Spleen (tissue), 11 donors: Measurements from ENCODE around the gene EID3. TPM values are rescaled to one million over a fixed set of nuclear protein-coding genes. Genes with fewer than 3 reads are reported as not detected.

ENCODE experiments used
- DNase-seq: peaks from one replicate; pipeline ENCODE4 v3.0.0-alpha.2; 2020
- H3K27ac ChIP-seq, 8 donors: fragments of 200-600 bp; sonication (generic) in 7 of 8; 1 replicate in 4 of 8; 2 replicates in 4 of 8; pipeline versions ENCODE4 v1.5.0 to v1.8.0; 2016 to 2021; ENCODE audit warnings: inconsistent platforms in 4 of 8, mild to moderate bottlenecking in 4 of 8, moderate library complexity in 1 of 8
- H3K27me3 ChIP-seq, 7 donors: fragments of 200-600 bp; sonication (generic) in 6 of 7; replicated peaks in 1 of 7; 1 replicate in 4 of 7; 2 replicates in 3 of 7; pipeline versions ENCODE4 v1.5.0 to v1.8.0; 2016 to 2021; ENCODE audit warnings: inconsistent platforms in 3 of 7, mild to moderate bottlenecking in 1 of 7
- H3K36me3 ChIP-seq, 6 donors: fragments of 200-600 bp; sonication (generic) in 5 of 6; 1 replicate in 4 of 6; 2 replicates in 2 of 6; pipeline versions ENCODE4 v1.5.0 to v1.8.0; 2016 to 2021; ENCODE audit warnings: inconsistent platforms in 2 of 6
- H3K4me1 ChIP-seq, 6 donors: fragments of 200-600 bp; sonication (generic) in 5 of 6; 1 replicate in 3 of 6; 2 replicates in 3 of 6; pipeline versions ENCODE4 v1.5.0 to v1.8.0; 2016 to 2021; ENCODE audit warnings: inconsistent platforms in 3 of 6
- H3K4me3 ChIP-seq, 8 donors: fragments of 200-600 bp; sonication (generic) in 7 of 8; 1 replicate in 4 of 8; 2 replicates in 4 of 8; pipeline versions ENCODE4 v1.5.0 to v1.8.0; 2016 to 2021; ENCODE audit warnings: inconsistent platforms in 4 of 8, mild to moderate bottlenecking in 4 of 8, moderate library complexity in 2 of 8
- H3K9me3 ChIP-seq, 8 donors: fragments of 200-600 bp; sonication (generic) in 7 of 8; 1 replicate in 4 of 8; 2 replicates in 4 of 8; pipeline versions ENCODE4 v1.5.0 to v1.8.0; 2016 to 2021; ENCODE audit warnings: inconsistent platforms in 4 of 8
- CTCF ChIP-seq, 11 experiments: fragments of 200-600 bp in 7 of 11; fragments of 450-650 bp in 4 of 11; sonication (generic) in 4 of 11; IDR thresholded peaks in 8 of 11; conservative IDR thresholded peaks in 3 of 11; 1 replicate in 7 of 11; 2 replicates in 4 of 11; pipeline versions ENCODE4 v1.4.0 to v1.8.0; 2016 to 2021; ENCODE audit warnings: antibody characterized with exemption in 11 of 11, inconsistent platforms in 4 of 11, mild to moderate bottlenecking in 1 of 11
- POLR2A ChIP-seq, 3 donors: fragments of 450-650 bp; IDR thresholded peaks; one replicate each; pipeline ENCODE4 v1.5.1; 2017; ENCODE audit warnings: antibody characterized with exemption in 3 of 3, mild to moderate bottlenecking in 1 of 3
- POLR2AphosphoS5 ChIP-seq, 3 donors: sonication (generic); formaldehyde crosslinking; IDR thresholded peaks; one replicate each; pipeline ENCODE4 v1.5.1; 2017; ENCODE audit warnings: antibody characterized with exemption in 3 of 3
- WGBS, 5 donors: extraction: QIAGEN DNeasy Blood & Tissue Kit in 3 of 5; methylation state at CpG; one replicate each; pipeline versions ENCODE4 v1.1.5 to v1.1.7; 2013 to 2018; 5-methylcytosine and 5-hydroxymethylcytosine counted together
- intact Hi-C: fragments of 100-400 bp; cut with DNase I; formaldehyde crosslinking; loops from one replicate; pipeline ENCODE4 v1.15.0; 2023; ENCODE audit warnings: low total_unique reads
- polyA plus RNA-seq, 3 donors: library from polyadenylated mRNA; stranded (reverse); fragments of 200-250 nt; gene quantifications; one replicate each; pipeline ENCODE4 v1.2.1, GENCODE V29; 2013
- total RNA-seq, 7 donors: library from RNA; depleted of rRNA in 3 of 7; stranded (reverse); fragments of >200 nt in 3 of 7; fragmentation: NEBNext Ultra II Directional in 4 of 7; extraction: Animal tissue kit (Norgen Biotek cat#: 25700) in 4 of 7; gene quantifications; one replicate each; pipeline versions ENCODE4 v1.1.0 to v1.2.1, GENCODE V29; 2016 to 2021
- donor health status: healthy with polysubstance abuse.
- donor health status: DM: no; HTN: no; CAD: no; lungs with moderate emphysema.
- donor health status: DM: no; HTN: no; CAD: no.
- donor health status: Bipolar disorder and iron deficiency.
- donor health status: healthy.
- donor health status: DM: no; HTN: no; CAD: no.
- donor health status: DM: yes; HTN: yes; CAD: no.

EID3 gene
- total and polyA plus RNA-seq, 10 donors, result 2.4 to 20.8 (median 6.1) TPM

- DNase-seq, result no peak
- no peak overlapping the region for H3K4me3 ChIP-seq
- intact Hi-C loops, result no loop called here
- no peaks in the 10 kb centered on the region for H3K9me3 ChIP-seq
- peaks cover 6 to 94% (median 52%) of the 10 kb centered on the region in 6 donors for H3K36me3 ChIP-seq
- 85 to 95% (median 88%) methylated on average over 1 of the region's 1 CpG for WGBS, 5 donors
- peaks cover 0 to 10% (median 3%) of the 10 kb centered on the region in 6 donors for H3K4me1 ChIP-seq
- H3K27me3 ChIP-seq, result no peaks in the 10 kb centered on the region
- H3K27ac ChIP-seq, result no peak overlapping the region
- TF ChIP-seq POLR2AphosphoS5 (IDR thresholded peaks at IDR 0.05), result no peak
- no peak for TF ChIP-seq POLR2A (IDR thresholded peaks at IDR 0.05)
- TF ChIP-seq CTCF (IDR thresholded peaks at IDR 0.05 in 8 of 11, conservative IDR thresholded peaks at IDR 0.05 in 3 of 11), result no peak
Measured at GRCh38 chr12:104312202-104312601, 8.7 kb downstream of the EID3 start.

GRCh38 chr12:104312654-104313053, 9.1 kb downstream of the EID3 start:
- no peaks in the 10 kb centered on the region for H3K27me3 ChIP-seq

GRCh38 chr12:104313568-104314241, 10.2 kb downstream of the EID3 start:
- H3K36me3 ChIP-seq, result peaks cover 6 to 98% (median 63%) of the 10 kb centered on the region in 6 donors
- TF ChIP-seq POLR2AphosphoS5 (IDR thresholded peaks at IDR 0.05) (no peak), CTCF (IDR thresholded peaks at IDR 0.05 in 8 of 11, conservative IDR thresholded peaks at IDR 0.05 in 3 of 11) (no peak), POLR2A (IDR thresholded peaks at IDR 0.05) (no peak)
- DNase-seq, result no peak
- no peaks in the 10 kb centered on the region for H3K27me3 ChIP-seq
- no peak overlapping the region for H3K27ac ChIP-seq
- no peak overlapping the region for H3K4me3 ChIP-seq
- peaks cover 0 to 4% (median 0%) of the 10 kb centered on the region in 6 donors for H3K4me1 ChIP-seq
- H3K9me3 ChIP-seq, result no peaks in the 10 kb centered on the region
- intact Hi-C loops, result no loop called here
- WGBS, 5 donors, result 71 to 81% (median 73%) methylated on average over 4 of the region's 4 CpGs

More at GRCh38 chr12:104312654-104313053, 9.1 kb downstream of the EID3 start:
- Histone ChIP-seq H3K4me3 (no peak overlapping the region), H3K36me3 (peaks cover 6 to 94% (median 56%) of the 10 kb centered on the region in 6 donors), H3K9me3 (no peaks in the 10 kb centered on the region), H3K27ac (no peak overlapping the region), H3K4me1 (peaks cover 0 to 6% (median 0%) of the 10 kb centered on the region in 6 donors)
- intact Hi-C loops, result no loop called here
- 95 to 100% (median 98%) methylated on average over 1 of the region's 1 CpG for WGBS, 5 donors
- TF ChIP-seq CTCF (IDR thresholded peaks at IDR 0.05 in 8 of 11, conservative IDR thresholded peaks at IDR 0.05 in 3 of 11), result no peak
- no peak for TF ChIP-seq POLR2AphosphoS5 (IDR thresholded peaks at IDR 0.05)
- TF ChIP-seq POLR2A (IDR thresholded peaks at IDR 0.05), result no peak
- DNase-seq, result no peak

- no peak for DNase-seq
- Histone ChIP-seq H3K27me3 (no peaks in the 10 kb centered on the region), H3K9me3 (no peaks in the 10 kb centered on the region), H3K36me3 (peaks cover 6 to 99% (median 66%) of the 10 kb centered on the region in 6 donors), H3K4me3 (no peak overlapping the region), H3K27ac (no peak overlapping the region), H3K4me1 (peaks cover 0 to 4% (median 0%) of the 10 kb centered on the region in 6 donors)
- intact Hi-C loops, result no loop called here
- no peak for TF ChIP-seq CTCF (IDR thresholded peaks at IDR 0.05 in 8 of 11, conservative IDR thresholded peaks at IDR 0.05 in 3 of 11)
- 74 to 86% (median 84%) methylated on average over 1 of the region's 1 CpG for WGBS, 5 donors
Measured at GRCh38 chr12:104314242-104314614, 10.7 kb downstream of the EID3 start.
